HepG2 (cell line): ENCODE results near the gene TMC4. TPM values are rescaled to one million over a fixed set of nuclear protein-coding genes. Genes with fewer than 3 reads are reported as not detected.

ENCODE experiments used
- CAMTA2 ChIP-seq: sonication (generic); formaldehyde crosslinking; IDR thresholded peaks from 2 replicates; pipeline ENCODE4 v1.4.0; 2020; ENCODE audit warnings: mild to moderate bottlenecking, missing genetic modification reagents, borderline replicate concordance
- DNMT1 ChIP-seq: sonication (generic); formaldehyde crosslinking; IDR thresholded peaks from 2 replicates; pipeline ENCODE4 v1.5.1; 2020; ENCODE audit warnings: mild to moderate bottlenecking, missing genetic modification reagents
- HCFC1 ChIP-seq: fragments of 150-350 bp; IDR thresholded peaks from 2 replicates; pipeline ENCODE4 v1.6.1; 2014; ENCODE audit warnings: low read depth, low read length
- JUND ChIP-seq: sonication (generic); formaldehyde crosslinking; IDR thresholded peaks from 2 replicates; pipeline ENCODE4 v1.8.0; 2022; ENCODE audit warnings: mild to moderate bottlenecking, missing genetic modification reagents
- LCORL ChIP-seq, 2 experiments: fragments of 450-650 bp in 1 of 2; sonication (generic) in 1 of 2; formaldehyde crosslinking in 1 of 2; IDR thresholded peaks; 2 replicates each; pipeline versions ENCODE4 v1.5.0 to v1.6.1; 2017 to 2020; ENCODE audit warnings: antibody characterized with exemption in 1 of 2, missing genetic modification reagents in 1 of 2
- MAX ChIP-seq: IDR thresholded peaks from 2 replicates; pipeline ENCODE4 v1.6.1; 2012; ENCODE audit warnings: inconsistent platforms
- MED1 ChIP-seq: sonication (generic); formaldehyde crosslinking; IDR thresholded peaks from 2 replicates; pipeline ENCODE4 v1.4.0; 2020; ENCODE audit warnings: missing genetic modification reagents
- NCOA1 ChIP-seq: sonication (generic); formaldehyde crosslinking; IDR thresholded peaks from 2 replicates; pipeline ENCODE4 v1.9.0; 2021; ENCODE audit warnings: missing genetic modification reagents
- PHF8 ChIP-seq: sonication (generic); formaldehyde crosslinking; IDR thresholded peaks from 2 replicates; pipeline ENCODE4 v1.5.0; 2020; ENCODE audit warnings: missing genetic modification reagents
- PRDM10 ChIP-seq: sonication (generic); formaldehyde crosslinking; IDR thresholded peaks from 2 replicates; pipeline ENCODE4 v1.4.0; 2020; ENCODE audit warnings: low read depth, missing genetic modification reagents
- TBX3 ChIP-seq: fragments of 450-650 bp; IDR thresholded peaks from 2 replicates; pipeline ENCODE4 v1.6.1; 2017; ENCODE audit warnings: antibody characterized with exemption, mild to moderate bottlenecking, inconsistent platforms, borderline replicate concordance
- TFAP4 ChIP-seq: sonication (generic); IDR thresholded peaks from 2 replicates; pipeline ENCODE4 v1.6.1; 2016; ENCODE audit warnings: low read depth, borderline replicate concordance
- ZBTB7A ChIP-seq: sonication (generic); formaldehyde crosslinking; IDR thresholded peaks from 2 replicates; pipeline ENCODE4 v1.8.0; 2022; ENCODE audit warnings: mild to moderate bottlenecking, missing genetic modification reagents
- ZNF256 ChIP-seq: sonication (generic); formaldehyde crosslinking; conservative IDR thresholded peaks from 2 replicates; pipeline ENCODE4 v1.4.0; 2020; ENCODE audit warnings: missing genetic modification reagents
- ZNF891 ChIP-seq: sonication (generic); formaldehyde crosslinking; IDR thresholded peaks from 2 replicates; pipeline ENCODE4 v1.5.0; 2020; ENCODE audit warnings: mild to moderate bottlenecking, missing genetic modification reagents
- polyA plus RNA-seq, 8 experiments: library from polyadenylated mRNA; depleted of rRNA in 3 of 8; stranded (reverse) in 7 of 8; unstranded in 1 of 8; fragments of >200 nt; fragmentation: Illumina TruSeq in 4 of 8; extraction: Trizol in 4 of 8; gene quantifications; 2 replicates each; pipeline versions ENCODE4 v1.2.1 to v1.2.3, GENCODE V29; 2011 to 2016; ENCODE audit warnings: low read depth in 4 of 8, missing spikeins in 1 of 8, mixed read lengths in 1 of 8; ENCODE audit not compliant: insufficient read depth in 1 of 8
- total RNA-seq, 5 experiments: library from RNA; depleted of rRNA; stranded (reverse); fragments of >200 nt; fragmentation: Illumina TruSeq; extraction: Trizol; gene quantifications; 2 replicates each; pipeline ENCODE4 v1.2.3, GENCODE V29; 2016; ENCODE audit warnings: low read depth in 1 of 5
- TF ChIP-seq, protein P1 (sequence below): sonication (generic); formaldehyde crosslinking; IDR thresholded peaks from 2 replicates; pipeline ENCODE4 v1.8.0; 2022; ENCODE audit warnings: missing genetic modification reagents, mild to moderate bottlenecking, borderline replicate concordance
- TF ChIP-seq, protein P2 (sequence below): sonication (generic); formaldehyde crosslinking; IDR thresholded peaks from 2 replicates; pipeline ENCODE4 v1.5.1; 2020; ENCODE audit warnings: mild to moderate bottlenecking, missing genetic modification reagents, borderline replicate concordance
- TF ChIP-seq, protein P3 (sequence below): sonication (generic); formaldehyde crosslinking; IDR thresholded peaks from 2 replicates; pipeline ENCODE4; 2020; ENCODE audit warnings: missing genetic modification reagents, mild to moderate bottlenecking, borderline replicate concordance

TMC4 gene
- total and polyA plus RNA-seq, 2 of the 13 experiments (the other 11 are each of a cell fraction or from before 2014, with no cell fraction given): 0.13 to 0.24 TPM

DNA sequence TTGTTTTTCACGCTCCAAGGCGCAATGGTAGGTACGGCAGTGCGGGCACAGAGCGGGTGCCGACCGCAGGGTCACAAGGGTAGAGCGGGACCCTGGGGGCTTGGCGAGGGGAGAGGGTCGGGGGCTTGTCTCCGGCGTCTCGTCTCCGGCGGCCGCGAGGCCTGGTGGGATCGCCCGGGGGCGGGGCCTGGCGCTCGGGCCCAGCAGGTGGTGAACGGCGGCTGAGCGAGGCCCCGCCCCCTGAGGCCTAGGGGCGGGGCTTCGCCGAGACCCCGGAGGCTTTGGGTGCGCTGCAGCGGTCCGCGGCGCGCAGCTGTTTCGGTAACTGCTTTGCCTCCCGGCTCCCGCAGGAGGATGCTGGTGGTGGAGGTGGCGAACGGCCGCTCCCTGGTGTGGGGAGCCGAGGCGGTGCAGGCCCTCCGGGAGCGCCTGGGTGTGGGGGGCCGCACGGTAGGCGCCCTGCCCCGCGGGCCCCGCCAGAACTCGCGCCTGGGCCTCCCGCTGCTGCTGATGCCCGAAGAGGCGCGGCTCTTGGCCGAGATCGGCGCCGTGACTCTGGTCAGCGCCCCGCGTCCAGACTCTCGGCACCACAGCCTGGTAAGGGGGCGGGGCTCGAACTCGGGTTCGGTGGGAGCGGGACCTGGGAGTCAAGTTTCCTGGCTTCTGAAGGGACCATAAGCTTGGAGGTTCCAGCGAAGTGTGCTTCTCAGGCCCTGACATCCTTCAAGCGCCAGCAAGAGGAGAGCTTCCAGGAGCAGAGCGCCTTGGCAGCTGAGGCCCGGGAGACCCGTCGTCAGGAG, 18.3 kb upstream of the TMC4 start, which contains the start of gene TSEN34 (continued):
- TF ChIP-seq, protein P1, sequence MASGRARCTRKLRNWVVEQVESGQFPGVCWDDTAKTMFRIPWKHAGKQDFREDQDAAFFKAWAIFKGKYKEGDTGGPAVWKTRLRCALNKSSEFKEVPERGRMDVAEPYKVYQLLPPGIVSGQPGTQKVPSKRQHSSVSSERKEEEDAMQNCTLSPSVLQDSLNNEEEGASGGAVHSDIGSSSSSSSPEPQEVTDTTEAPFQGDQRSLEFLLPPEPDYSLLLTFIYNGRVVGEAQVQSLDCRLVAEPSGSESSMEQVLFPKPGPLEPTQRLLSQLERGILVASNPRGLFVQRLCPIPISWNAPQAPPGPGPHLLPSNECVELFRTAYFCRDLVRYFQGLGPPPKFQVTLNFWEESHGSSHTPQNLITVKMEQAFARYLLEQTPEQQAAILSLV (CRISPR knock-in tag): no peak
- peak; percentile 32; the same call in 1 of the 2 replicates for TF ChIP-seq TBX3
- peak; percentile 84 for TF ChIP-seq NCOA1
- TF ChIP-seq HCFC1: no peak
- no peak for TF ChIP-seq LCORL (IDR thresholded peaks at IDR 0.05)
- 0 out of 2 replicates have a peak, but pooled peaks have one; percentile 23 for TF ChIP-seq LCORL (CRISPR knock-in tag; IDR thresholded peaks at IDR 0.05)
- TF ChIP-seq JUND (CRISPR knock-in tag): no peak
- no peak for TF ChIP-seq ZNF256 (CRISPR knock-in tag)
- peak; percentile 33 for TF ChIP-seq MED1
- TF ChIP-seq CAMTA2 (CRISPR knock-in tag): no peak
- TF ChIP-seq ZBTB7A (CRISPR knock-in tag): 0 out of 2 replicates have a peak, but pooled peaks have one; percentile 41
- TF ChIP-seq, protein P2, sequence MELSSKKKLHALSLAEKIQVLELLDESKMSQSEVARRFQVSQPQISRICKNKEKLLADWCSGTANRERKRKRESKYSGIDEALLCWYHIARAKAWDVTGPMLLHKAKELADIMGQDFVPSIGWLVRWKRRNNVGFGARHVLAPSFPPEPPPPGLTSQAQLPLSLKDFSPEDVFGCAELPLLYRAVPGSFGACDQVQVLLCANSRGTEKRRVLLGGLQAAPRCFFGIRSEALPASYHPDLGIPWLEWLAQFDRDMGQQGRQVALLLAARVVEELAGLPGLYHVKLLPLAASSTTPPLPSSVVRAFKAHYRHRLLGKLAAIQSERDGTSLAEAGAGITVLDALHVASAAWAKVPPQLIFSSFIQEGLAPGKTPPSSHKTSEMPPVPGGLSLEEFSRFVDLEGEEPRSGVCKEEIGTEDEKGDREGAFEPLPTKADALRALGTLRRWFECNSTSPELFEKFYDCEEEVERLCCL: no peak; the same call in 1 of the 2 replicates
- TF ChIP-seq MAX: peak; percentile 23; the same call in 1 of the 2 replicates
- peak; percentile 37; the same call in 1 of the 2 replicates for TF ChIP-seq ZNF891
- TF ChIP-seq, protein P3, sequence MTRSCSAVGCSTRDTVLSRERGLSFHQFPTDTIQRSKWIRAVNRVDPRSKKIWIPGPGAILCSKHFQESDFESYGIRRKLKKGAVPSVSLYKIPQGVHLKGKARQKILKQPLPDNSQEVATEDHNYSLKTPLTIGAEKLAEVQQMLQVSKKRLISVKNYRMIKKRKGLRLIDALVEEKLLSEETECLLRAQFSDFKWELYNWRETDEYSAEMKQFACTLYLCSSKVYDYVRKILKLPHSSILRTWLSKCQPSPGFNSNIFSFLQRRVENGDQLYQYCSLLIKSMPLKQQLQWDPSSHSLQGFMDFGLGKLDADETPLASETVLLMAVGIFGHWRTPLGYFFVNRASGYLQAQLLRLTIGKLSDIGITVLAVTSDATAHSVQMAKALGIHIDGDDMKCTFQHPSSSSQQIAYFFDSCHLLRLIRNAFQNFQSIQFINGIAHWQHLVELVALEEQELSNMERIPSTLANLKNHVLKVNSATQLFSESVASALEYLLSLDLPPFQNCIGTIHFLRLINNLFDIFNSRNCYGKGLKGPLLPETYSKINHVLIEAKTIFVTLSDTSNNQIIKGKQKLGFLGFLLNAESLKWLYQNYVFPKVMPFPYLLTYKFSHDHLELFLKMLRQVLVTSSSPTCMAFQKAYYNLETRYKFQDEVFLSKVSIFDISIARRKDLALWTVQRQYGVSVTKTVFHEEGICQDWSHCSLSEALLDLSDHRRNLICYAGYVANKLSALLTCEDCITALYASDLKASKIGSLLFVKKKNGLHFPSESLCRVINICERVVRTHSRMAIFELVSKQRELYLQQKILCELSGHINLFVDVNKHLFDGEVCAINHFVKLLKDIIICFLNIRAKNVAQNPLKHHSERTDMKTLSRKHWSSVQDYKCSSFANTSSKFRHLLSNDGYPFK: peak; percentile 94; the same call in 1 of the 2 replicates
- peak; percentile 78 for TF ChIP-seq PHF8 (CRISPR knock-in tag)
- peak; percentile 77; the same call in 1 of the 2 replicates for TF ChIP-seq TFAP4
- TF ChIP-seq DNMT1 (CRISPR knock-in tag): no peak
- TF ChIP-seq PRDM10 (CRISPR knock-in tag): peak; percentile 94; the same call in 1 of the 2 replicates
